ENCODE measurements around the gene TBX10.

Gene TBX10

DNA sequence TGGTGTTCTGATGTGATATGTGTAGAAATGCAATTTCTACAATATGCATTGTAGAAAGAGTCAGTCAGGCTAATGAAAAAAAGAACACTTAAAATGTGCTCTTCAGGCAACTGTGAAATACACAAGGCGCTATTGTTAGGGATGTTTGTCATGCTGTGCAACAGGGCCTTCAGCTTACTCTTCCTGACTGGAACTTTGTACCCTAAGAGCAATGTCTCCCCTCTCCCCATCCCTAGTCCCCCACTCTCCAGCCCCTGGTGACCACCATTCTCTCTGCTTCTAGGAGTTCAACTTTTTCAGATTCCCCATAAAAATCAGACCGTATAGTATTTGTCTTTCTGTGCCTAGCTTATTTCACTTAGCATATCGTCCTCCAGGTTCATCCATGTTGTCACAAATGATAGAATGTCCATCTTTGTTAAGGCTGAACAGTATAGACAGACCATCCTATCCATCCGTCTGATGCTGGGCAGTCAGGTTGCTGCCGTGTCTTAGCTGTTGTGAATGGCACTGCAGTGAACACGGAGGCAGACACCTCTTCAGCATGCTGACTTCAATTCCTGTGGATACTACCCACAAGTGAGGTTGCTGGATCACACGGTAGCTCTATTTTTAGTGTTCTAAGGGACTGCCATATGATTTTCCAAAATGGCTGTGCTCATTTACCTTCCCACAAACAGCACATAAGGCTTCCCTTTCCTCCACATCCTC lies 22.2 kb downstream of the TBX10 start:
- DNase-seq (ENCODE audit: low read depth, low spot score): no peak

- no peak for DNase-seq (ENCODE audit: low read depth, low spot score)
Measured at GRCh38 chr11:67616431-67617242, 22.9 kb downstream of the TBX10 start.

GRCh38 chr11:67615728-67616430 lies 23.7 kb downstream of the TBX10 start:
- DNase-seq (ENCODE audit: low read depth, low spot score): no peak

- no peak for DNase-seq (ENCODE audit: low read depth, low spot score)
Measured at GRCh38 chr11:67614730-67615714, 24.5 kb downstream of the TBX10 start.

DNA sequence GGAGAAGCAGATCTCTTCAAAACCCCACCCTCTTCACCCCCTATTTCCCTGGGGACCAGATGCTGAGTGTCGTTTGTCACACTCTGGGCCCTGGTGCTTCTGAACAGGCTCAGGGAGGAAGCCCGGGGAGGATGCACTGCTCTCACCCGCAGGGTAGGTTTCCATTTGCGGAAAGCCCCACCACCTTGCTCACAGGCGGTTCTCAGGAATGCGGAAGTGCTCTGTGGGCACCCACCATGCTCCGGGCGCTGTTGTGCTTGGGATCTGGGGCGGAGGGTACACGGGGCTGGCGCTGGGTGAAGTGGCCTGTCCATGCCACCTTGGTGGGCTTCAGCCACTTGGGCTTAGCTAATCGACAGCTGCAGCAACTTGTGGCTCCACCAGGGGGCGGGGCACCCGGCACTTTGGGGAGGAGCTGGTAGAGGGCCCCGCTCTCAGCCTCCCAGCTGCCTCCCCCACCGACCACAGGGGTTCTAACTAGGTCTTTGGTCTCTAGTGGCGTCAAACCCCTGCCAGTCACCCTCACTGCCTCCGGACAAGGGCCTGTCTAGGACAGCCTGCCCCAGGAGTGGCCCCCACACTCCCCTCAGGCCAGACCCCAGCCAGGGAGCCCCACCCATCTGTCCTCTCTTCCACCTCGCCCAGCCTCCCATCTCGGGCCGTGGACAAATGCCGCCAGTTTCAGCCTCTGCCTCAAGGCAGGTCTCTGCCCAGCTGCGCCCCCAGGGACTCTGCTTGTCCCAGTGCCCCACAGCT lies 25.4 kb downstream of the TBX10 start:
- no peak for DNase-seq (ENCODE audit: low read depth, low spot score)

- DNase-seq (ENCODE audit: low read depth, low spot score): no peak
Measured at GRCh38 chr11:67613313-67613959, 26.1 kb downstream of the TBX10 start.

- no peak for DNase-seq (ENCODE audit: low read depth, low spot score)
Measured at GRCh38 chr11:67612751-67613150, 26.8 kb downstream of the TBX10 start.

DNA sequence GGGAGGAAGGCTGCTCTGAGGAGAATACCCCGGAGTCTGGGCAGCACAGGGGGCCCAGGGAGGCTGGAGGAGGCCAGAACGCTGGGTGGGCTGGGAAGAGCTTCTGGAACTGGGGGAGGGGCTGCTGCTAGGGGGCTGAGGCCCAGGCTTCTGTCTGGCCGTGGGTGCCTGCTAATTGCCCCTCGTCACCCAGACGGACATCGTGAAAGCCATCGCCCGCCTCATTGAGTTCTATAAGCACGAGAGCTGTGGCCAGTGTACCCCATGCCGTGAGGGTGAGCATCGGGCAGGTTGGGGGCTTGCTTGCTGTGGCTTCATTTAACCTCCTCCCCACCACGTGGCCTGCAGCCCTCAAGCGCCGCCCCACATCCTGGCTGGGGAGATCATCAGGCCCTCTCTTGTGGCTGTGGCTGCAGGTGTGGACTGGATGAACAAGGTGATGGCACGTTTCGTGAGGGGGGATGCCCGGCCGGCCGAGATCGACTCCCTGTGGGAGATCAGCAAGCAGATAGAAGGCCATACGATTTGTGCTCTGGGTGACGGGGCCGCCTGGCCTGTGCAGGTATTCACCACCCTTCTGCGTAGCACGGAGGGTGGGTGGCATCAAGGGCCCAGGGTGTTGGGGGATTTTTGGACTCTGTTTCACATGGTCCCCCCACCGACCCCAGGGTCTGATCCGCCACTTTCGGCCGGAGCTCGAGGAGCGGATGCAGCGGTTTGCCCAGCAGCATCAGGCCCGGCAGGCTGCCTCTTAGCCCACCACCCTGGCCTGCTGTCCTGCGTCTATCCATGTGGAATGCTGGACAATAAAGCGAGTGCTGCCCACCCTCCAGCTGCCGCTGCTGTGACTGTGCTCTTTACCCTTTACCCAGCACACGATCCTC lies 27.6 kb downstream of the TBX10 start:
- DNase-seq (ENCODE audit: low read depth, low spot score): no peak

DNA sequence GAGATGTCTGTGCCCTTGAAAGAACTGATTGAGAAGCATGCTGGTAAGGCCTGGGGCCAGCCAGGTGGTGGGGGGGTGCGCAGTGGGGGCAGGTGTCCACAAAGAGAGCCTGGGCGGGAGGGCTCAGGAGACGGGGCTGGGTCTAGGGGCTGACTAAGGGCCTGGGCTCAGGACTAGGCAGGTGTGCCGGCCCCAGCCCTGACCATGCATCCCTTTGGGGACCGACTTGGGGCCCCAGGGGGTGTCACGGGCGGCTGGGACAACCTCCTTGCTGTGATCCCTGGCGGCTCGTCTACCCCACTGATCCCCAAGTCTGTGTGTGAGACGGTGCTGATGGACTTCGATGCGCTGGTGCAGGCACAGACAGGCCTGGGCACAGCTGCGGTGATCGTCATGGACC lies 28.4 kb downstream of the TBX10 start:
- no peak for DNase-seq (ENCODE audit: low read depth, low spot score)

GRCh38 chr11:67610302-67610868 lies 29.2 kb downstream of the TBX10 start:
- no peak for DNase-seq (ENCODE audit: low read depth, low spot score)

GRCh38 chr11:67609316-67609715 lies 30.2 kb downstream of the TBX10 start:
- no peak for DNase-seq (ENCODE audit: low read depth, low spot score)

GRCh38 chr11:67608486-67608885 lies 31.1 kb downstream of the TBX10 start:
- no peak for DNase-seq (ENCODE audit: low read depth, low spot score)

DNA sequence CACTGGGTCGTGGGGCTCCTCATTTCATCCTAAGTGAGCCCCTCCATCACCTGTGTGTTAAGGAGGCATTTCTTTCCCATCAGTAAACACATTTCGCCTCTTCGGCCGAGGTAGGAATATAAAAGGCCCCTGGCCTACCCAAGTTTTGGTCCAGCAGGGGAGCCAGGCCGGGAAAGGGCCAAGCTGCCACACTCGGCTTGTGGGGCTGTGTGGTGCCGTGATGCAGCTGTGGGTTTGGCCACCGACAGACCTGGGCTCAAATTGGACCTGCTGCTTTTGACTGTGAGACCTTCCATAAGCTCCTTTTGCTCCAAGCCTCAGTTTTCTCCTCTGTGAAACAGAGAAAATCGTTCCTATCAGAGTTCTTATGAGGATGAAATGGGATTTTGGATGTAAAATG lies 32.1 kb downstream of the TBX10 start:
- DNase-seq (ENCODE audit: low read depth, low spot score): no peak

- DNase-seq (ENCODE audit: low read depth, low spot score): peak; percentile 75
Measured at GRCh38 chr11:67606492-67607295, 32.9 kb downstream of the TBX10 start, which contains the start of gene NDUFV1. Gene NDUFV1 (plus strand): TSS chr11:67606936. CDS start chr11:67607005, 69 bp downstream.

DNA sequence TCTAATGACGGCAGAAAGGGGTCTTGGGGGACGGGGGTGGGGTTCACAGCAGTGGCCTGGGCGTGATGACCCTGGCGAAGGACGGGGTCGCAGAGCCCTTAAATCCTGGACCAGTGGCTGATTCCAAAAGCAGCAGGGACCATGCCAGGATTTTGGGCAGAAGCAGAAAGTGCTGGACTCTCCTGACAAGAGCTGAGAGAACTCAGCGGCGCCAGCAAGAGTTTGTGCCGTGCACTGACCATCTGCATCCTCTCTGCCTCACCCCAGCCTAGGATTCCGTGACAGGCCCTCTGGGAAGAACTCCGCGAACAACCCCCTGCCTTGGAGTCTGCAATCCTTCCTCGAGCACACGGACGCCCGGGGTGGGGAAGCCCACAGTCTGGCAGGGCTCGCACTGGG lies 33.5 kb downstream of the TBX10 start:
- no peak for DNase-seq (ENCODE audit: low read depth, low spot score)

DNA sequence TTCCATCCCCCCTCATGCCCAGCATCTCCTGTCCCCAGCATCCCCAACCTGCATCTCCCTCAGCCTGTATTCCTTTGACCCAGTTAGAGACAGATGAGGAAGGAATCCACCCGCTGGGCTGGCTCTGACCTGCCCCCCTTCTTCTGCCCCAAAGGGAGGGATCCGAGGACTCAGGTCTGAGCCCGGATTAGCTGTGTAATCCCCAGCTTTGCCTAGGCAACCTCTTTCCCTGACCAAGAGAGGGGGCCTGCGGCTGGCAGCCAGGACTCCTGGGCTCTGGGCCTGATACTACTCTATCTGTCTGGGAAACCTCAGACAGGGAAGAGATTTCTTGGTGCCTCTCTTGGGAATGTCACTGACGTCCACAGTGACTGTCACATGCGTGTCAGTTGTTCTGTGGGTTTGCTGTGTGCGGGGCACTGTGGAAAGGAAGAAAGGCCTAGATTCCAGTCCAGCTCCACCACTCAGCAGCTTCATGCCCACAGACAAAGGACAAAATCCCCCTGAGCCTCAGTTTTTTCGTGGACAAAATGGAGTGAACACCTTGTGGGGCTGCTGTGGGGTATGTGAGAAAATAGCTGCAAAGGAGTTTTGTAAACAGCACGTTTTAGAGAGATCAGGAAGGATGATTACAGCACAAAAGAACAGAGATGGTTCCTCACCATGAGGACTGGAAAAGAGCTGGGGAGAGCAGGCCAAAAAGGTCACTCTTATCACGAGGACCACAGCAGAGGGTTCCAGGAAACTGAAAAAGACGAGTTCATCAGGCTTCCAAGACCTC lies 34.1 kb downstream of the TBX10 start:
- no peak for DNase-seq (ENCODE audit: low read depth, low spot score)

DNA sequence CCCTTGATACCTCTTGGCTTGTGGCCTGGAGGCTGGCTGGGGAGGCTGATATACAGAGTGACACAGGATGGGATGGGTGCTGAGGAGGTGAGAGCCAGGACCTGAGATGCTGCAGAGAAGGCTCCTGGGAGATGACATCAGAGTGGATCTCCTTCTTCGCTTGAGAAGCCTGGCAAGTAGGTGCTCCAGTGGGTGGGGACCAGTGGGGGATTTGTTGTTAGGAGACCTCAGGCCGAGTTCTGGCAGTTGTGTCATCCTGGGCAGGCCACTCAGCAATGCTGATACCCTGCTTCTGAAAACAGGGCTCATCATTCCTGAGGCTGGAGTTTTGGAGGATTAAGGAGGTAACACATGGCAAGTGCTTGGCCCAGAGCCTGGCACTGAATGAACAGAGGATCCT lies 34.7 kb downstream of the TBX10 start:
- DNase-seq (ENCODE audit: low read depth, low spot score): no peak
